ENCODE measurements around the gene RPL32.
A peak's percentile ranks its signal among the peaks of the same experiment; 100 is the strongest.

RPL32 gene

GRCh38 chr3:12831301-12831866 lies 10.0 kb downstream of the RPL32 start:
- no peak overlapping the region for H2BK120ac ChIP-seq (ENCODE audit: low read depth, low read length)
- peaks cover 6% of the 10 kb centered on the region for H3K79me1 ChIP-seq (replicated peaks; ENCODE audit: low read length, poor library complexity, severe bottlenecking)
- H3K23ac ChIP-seq (ENCODE audit: low read length in 2 of 2) = no peak overlapping the region
- peaks cover 58 to 63% of the 10 kb centered on the region in 2 experiments for H3K36me3 ChIP-seq (ENCODE audit: control insufficient read depth in 1 of 2, insufficient read depth in 2 of 2, low read depth in 1 of 2, low read length in 2 of 2)
- peaks cover 3% of the 10 kb centered on the region for H3K4me1 ChIP-seq (ENCODE audit: control insufficient read depth, insufficient read depth, low read depth, low read length)
- no peak overlapping the region for H3K14ac ChIP-seq (ENCODE audit: low read length in 2 of 2)
- no peak overlapping the region for H2BK5ac ChIP-seq (ENCODE audit: low read depth, low read length, poor library complexity, severe bottlenecking)
- no peak overlapping the region for H2AFZ ChIP-seq (ENCODE audit: low read depth, low read length)
- peak overlapping the region; percentile 27 for H4K8ac ChIP-seq (ENCODE audit: low read length)
- no peak overlapping the region for H3K18ac ChIP-seq (ENCODE audit: low read depth in 1 of 2, low read length in 2 of 2)
- no peak overlapping the region for H2BK12ac ChIP-seq (ENCODE audit: low read length in 2 of 2)
- 92% methylated on average over 3 of the region's 5 CpGs for WGBS
- H3K4me3 ChIP-seq (ENCODE audit: insufficient read depth in 1 of 2, low read depth in 1 of 2, low read length in 2 of 2) = no peak overlapping the region
- H3K4me2 ChIP-seq (ENCODE audit: low read length, poor library complexity, severe bottlenecking) = no peak overlapping the region
- H3K9ac ChIP-seq (ENCODE audit: low read length) = peak overlapping the region; percentile 7
- H2BK15ac ChIP-seq (ENCODE audit: low read depth, poor library complexity, severe bottlenecking) = no peak overlapping the region
- no peak overlapping the region for H3K27ac ChIP-seq (ENCODE audit: low read length, poor library complexity, severe bottlenecking)
- no peak overlapping the region for H2AK5ac ChIP-seq (ENCODE audit: low read length, severe bottlenecking)
- DNase-seq = no peak
- H4K91ac ChIP-seq (ENCODE audit: low read length) = no peak overlapping the region
- H3K9me3 ChIP-seq (ENCODE audit: control insufficient read depth, low read length) = no peaks in the 10 kb centered on the region
- H3K27me3 ChIP-seq (ENCODE audit: control insufficient read depth in 1 of 2, insufficient read depth in 1 of 2, low read length in 2 of 2) = no peaks in the 10 kb centered on the region
- H3K4ac ChIP-seq (ENCODE audit: low read depth in 1 of 2, low read length in 2 of 2) = no peak overlapping the region

GRCh38 chr3:12830785-12831156 lies 10.6 kb downstream of the RPL32 start:
- no peaks in the 10 kb centered on the region for H3K27me3 ChIP-seq (ENCODE audit: control insufficient read depth in 1 of 2, insufficient read depth in 1 of 2, low read length in 2 of 2)
- no peak for DNase-seq
- no peak overlapping the region for H3K27ac ChIP-seq (ENCODE audit: low read length, poor library complexity, severe bottlenecking)
- H3K4me1 ChIP-seq (ENCODE audit: control insufficient read depth, insufficient read depth, low read depth, low read length) = peaks cover 2% of the 10 kb centered on the region
- H2AK5ac ChIP-seq (ENCODE audit: low read length, severe bottlenecking) = no peak overlapping the region
- H3K18ac ChIP-seq (ENCODE audit: low read depth in 1 of 2, low read length in 2 of 2) = no peak overlapping the region
- peaks cover 55 to 57% of the 10 kb centered on the region in 2 experiments for H3K36me3 ChIP-seq (ENCODE audit: control insufficient read depth in 1 of 2, insufficient read depth in 2 of 2, low read depth in 1 of 2, low read length in 2 of 2)
- peak overlapping the region; percentile 21 for H4K8ac ChIP-seq (ENCODE audit: low read length)
- no peak overlapping the region for H2BK120ac ChIP-seq (ENCODE audit: low read depth, low read length)
- H2AFZ ChIP-seq (ENCODE audit: low read depth, low read length) = no peak overlapping the region
- H3K4ac ChIP-seq (ENCODE audit: low read depth in 1 of 2, low read length in 2 of 2) = no peak overlapping the region
- H4K91ac ChIP-seq (ENCODE audit: low read length) = peak overlapping the region; percentile 2
- H3K23ac ChIP-seq (ENCODE audit: low read length in 2 of 2) = no peak overlapping the region
- peak overlapping the region; percentile 7 for H3K9ac ChIP-seq (ENCODE audit: low read length)
- H3K9me3 ChIP-seq (ENCODE audit: control insufficient read depth, low read length) = no peaks in the 10 kb centered on the region
- peaks cover 6% of the 10 kb centered on the region for H3K79me1 ChIP-seq (replicated peaks; ENCODE audit: low read length, poor library complexity, severe bottlenecking)
- H3K14ac ChIP-seq (ENCODE audit: low read length in 2 of 2) = no peak overlapping the region
- no peak overlapping the region for H3K4me3 ChIP-seq (ENCODE audit: insufficient read depth in 1 of 2, low read depth in 1 of 2, low read length in 2 of 2)
- H3K4me2 ChIP-seq (ENCODE audit: low read length, poor library complexity, severe bottlenecking) = no peak overlapping the region
- no peak overlapping the region for H2BK15ac ChIP-seq (ENCODE audit: low read depth, poor library complexity, severe bottlenecking)
- 97% methylated on average over 3 of the region's 4 CpGs for WGBS
- H2BK5ac ChIP-seq (ENCODE audit: low read depth, low read length, poor library complexity, severe bottlenecking) = no peak overlapping the region
- no peak overlapping the region for H2BK12ac ChIP-seq (ENCODE audit: low read length in 2 of 2)

GRCh38 chr3:12829886-12830784 lies 11.2 kb downstream of the RPL32 start:
- Histone ChIP-seq H2BK120ac (ENCODE audit: low read depth, low read length) (no peak overlapping the region), H3K4ac (ENCODE audit: low read depth in 1 of 2, low read length in 2 of 2) (no peak overlapping the region), H3K79me1 (replicated peaks; ENCODE audit: low read length, poor library complexity, severe bottlenecking) (peaks cover 6% of the 10 kb centered on the region), H3K9ac (ENCODE audit: low read length) (no peak overlapping the region), H3K9me3 (ENCODE audit: control insufficient read depth, low read length) (no peaks in the 10 kb centered on the region), H3K27me3 (ENCODE audit: control insufficient read depth in 1 of 2, insufficient read depth in 1 of 2, low read length in 2 of 2) (no peaks in the 10 kb centered on the region), H3K4me2 (ENCODE audit: low read length, poor library complexity, severe bottlenecking) (no peak overlapping the region), H2AFZ (ENCODE audit: low read depth, low read length) (no peak overlapping the region), H3K23ac (ENCODE audit: low read length in 2 of 2) (peak overlapping the region in 1 of 2 experiments; percentile 85), H2BK5ac (ENCODE audit: low read depth, low read length, poor library complexity, severe bottlenecking) (no peak overlapping the region), H3K4me3 (ENCODE audit: insufficient read depth in 1 of 2, low read depth in 1 of 2, low read length in 2 of 2) (no peak overlapping the region), H2BK15ac (ENCODE audit: low read depth, poor library complexity, severe bottlenecking) (no peak overlapping the region), H3K14ac (ENCODE audit: low read length in 2 of 2) (peak overlapping the region in 1 of 2 experiments; percentile 62), H4K8ac (ENCODE audit: low read length) (peak overlapping the region; percentile 52), H3K36me3 (ENCODE audit: control insufficient read depth in 1 of 2, insufficient read depth in 2 of 2, low read depth in 1 of 2, low read length in 2 of 2) (peaks cover 51 to 57% of the 10 kb centered on the region in 2 experiments), H2BK12ac (ENCODE audit: low read length in 2 of 2) (peak overlapping the region in 1 of 2 experiments; percentile 15), H2AK5ac (ENCODE audit: low read length, severe bottlenecking) (no peak overlapping the region), H3K4me1 (ENCODE audit: control insufficient read depth, insufficient read depth, low read depth, low read length) (peaks cover 2% of the 10 kb centered on the region), H3K18ac (ENCODE audit: low read depth in 1 of 2, low read length in 2 of 2) (no peak overlapping the region), H4K91ac (ENCODE audit: low read length) (peak overlapping the region; percentile 2), H3K27ac (ENCODE audit: low read length, poor library complexity, severe bottlenecking) (no peak overlapping the region)
- WGBS = 81% methylated on average over 16 of the region's 17 CpGs
- DNase-seq = no peak

GRCh38 chr3:12829404-12829803 lies 12.0 kb downstream of the RPL32 start:
- no peak overlapping the region for H3K23ac ChIP-seq (ENCODE audit: low read length in 2 of 2)
- H4K8ac ChIP-seq (ENCODE audit: low read length) = no peak overlapping the region
- H3K4me3 ChIP-seq (ENCODE audit: insufficient read depth in 1 of 2, low read depth in 1 of 2, low read length in 2 of 2) = no peak overlapping the region
- peaks cover 6% of the 10 kb centered on the region for H3K79me1 ChIP-seq (replicated peaks; ENCODE audit: low read length, poor library complexity, severe bottlenecking)
- H4K91ac ChIP-seq (ENCODE audit: low read length) = no peak overlapping the region
- H3K14ac ChIP-seq (ENCODE audit: low read length in 2 of 2) = no peak overlapping the region
- H2BK15ac ChIP-seq (ENCODE audit: low read depth, poor library complexity, severe bottlenecking) = no peak overlapping the region
- H3K4me2 ChIP-seq (ENCODE audit: low read length, poor library complexity, severe bottlenecking) = no peak overlapping the region
- no peak overlapping the region for H3K18ac ChIP-seq (ENCODE audit: low read depth in 1 of 2, low read length in 2 of 2)
- no peaks in the 10 kb centered on the region for H3K9me3 ChIP-seq (ENCODE audit: control insufficient read depth, low read length)
- H3K27ac ChIP-seq (ENCODE audit: low read length, poor library complexity, severe bottlenecking) = no peak overlapping the region
- peaks cover 44 to 52% of the 10 kb centered on the region in 2 experiments for H3K36me3 ChIP-seq (ENCODE audit: control insufficient read depth in 1 of 2, insufficient read depth in 2 of 2, low read depth in 1 of 2, low read length in 2 of 2)
- no peak overlapping the region for H2BK12ac ChIP-seq (ENCODE audit: low read length in 2 of 2)
- no peak overlapping the region for H3K9ac ChIP-seq (ENCODE audit: low read length)
- H3K27me3 ChIP-seq (ENCODE audit: control insufficient read depth in 1 of 2, insufficient read depth in 1 of 2, low read length in 2 of 2) = no peaks in the 10 kb centered on the region
- no peak overlapping the region for H3K4ac ChIP-seq (ENCODE audit: low read depth in 1 of 2, low read length in 2 of 2)
- no peak overlapping the region for H2BK120ac ChIP-seq (ENCODE audit: low read depth, low read length)
- H2BK5ac ChIP-seq (ENCODE audit: low read depth, low read length, poor library complexity, severe bottlenecking) = no peak overlapping the region
- no CpG with 5 or more reads among the region's 4 CpGs for WGBS
- no peak for DNase-seq
- no peak overlapping the region for H2AFZ ChIP-seq (ENCODE audit: low read depth, low read length)
- no peak overlapping the region for H2AK5ac ChIP-seq (ENCODE audit: low read length, severe bottlenecking)
- peaks cover 2% of the 10 kb centered on the region for H3K4me1 ChIP-seq (ENCODE audit: control insufficient read depth, insufficient read depth, low read depth, low read length)
